ENCODE data around the gene ZNF142.

ZNF142 gene

GRCh38 chr2:218645126-218645525 is 14.3 kb downstream of the ZNF142 start:
- no peak for DNase-seq

- DNase-seq: no peak
These were observed 14.7 kb downstream of the ZNF142 start for GRCh38 chr2:218644721-218645120.

DNA sequence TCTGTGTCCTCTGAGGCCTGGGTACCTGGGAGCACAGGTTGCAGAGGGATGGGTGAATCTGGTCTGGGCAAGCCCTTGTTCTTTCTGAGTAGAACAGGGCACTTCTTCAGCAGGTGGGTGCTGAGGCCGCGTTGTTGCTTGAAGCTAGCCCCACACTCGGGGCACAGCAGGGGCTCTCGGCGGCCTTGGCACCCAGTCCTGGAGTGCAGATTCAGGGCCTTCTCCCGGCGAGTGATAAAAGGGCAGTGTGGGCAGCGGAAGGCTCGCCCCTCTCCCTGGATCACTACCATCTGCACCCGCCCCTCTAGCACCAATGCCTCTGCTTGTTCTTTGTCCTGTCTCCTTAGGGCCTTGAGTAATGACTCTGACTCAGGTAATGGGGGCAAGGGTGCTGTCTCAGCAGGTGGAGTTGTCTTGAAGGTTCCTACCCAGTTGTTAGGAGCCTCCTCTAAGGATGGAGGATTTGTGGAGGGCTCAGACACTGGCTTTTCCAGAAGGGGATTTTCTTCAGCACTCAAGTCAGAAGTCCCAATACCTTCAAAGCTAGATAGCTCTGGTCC is 15.6 kb downstream of the ZNF142 start:
- DNase-seq: no peak

GRCh38 chr2:218642786-218643185 is 16.6 kb downstream of the ZNF142 start:
- no peak for DNase-seq

DNA sequence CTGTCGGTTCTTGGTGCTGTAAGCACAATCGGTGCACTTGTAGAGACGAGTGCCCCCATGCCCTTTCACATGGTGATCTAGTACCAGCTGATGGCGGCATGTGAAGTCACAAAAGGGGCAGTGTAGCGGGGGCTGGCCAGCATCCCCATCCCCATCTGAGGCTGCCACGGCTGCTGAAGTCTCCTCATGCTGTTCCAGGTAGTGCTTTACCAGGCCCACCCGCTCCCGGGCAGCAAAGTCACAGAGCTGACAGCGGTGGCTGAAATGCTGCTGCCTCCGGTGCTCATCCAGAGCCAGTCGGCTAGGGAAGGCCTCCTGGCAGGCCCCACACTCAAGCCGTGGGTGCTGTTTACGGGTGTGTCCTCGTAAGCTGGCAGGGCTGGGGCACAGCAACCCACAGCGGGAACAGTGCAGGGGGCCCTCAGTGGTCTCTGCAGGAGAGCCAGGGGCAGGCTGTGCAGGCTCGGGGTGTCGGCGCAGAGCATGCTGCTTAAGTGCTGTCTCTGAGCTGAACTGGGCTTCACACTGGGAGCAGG is 17.2 kb downstream of the ZNF142 start:
- no peak for DNase-seq

- DNase-seq: no peak
These were observed 21.1 kb downstream of the ZNF142 start for GRCh38 chr2:218638372-218638771.

DNA sequence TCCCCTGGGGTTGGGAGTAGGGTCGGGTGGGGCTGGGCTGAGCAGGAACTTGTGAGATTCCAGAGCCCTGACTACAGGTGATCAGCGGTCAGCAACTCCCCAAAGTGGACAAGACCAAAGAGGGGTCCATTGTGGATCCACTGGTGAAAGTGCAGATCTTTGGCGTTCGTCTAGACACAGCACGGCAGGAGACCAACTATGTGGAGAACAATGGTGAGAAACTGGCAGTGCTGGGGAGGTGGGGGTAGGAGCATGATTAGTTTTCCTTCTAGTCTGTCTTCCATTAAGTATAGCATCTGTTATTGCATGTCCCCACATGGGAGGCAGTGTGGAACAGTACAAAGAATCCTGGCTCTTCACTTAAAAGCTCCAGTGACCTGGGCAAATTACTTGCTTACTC is 23.7 kb downstream of the ZNF142 start:
- DNase-seq: no peak

DNA sequence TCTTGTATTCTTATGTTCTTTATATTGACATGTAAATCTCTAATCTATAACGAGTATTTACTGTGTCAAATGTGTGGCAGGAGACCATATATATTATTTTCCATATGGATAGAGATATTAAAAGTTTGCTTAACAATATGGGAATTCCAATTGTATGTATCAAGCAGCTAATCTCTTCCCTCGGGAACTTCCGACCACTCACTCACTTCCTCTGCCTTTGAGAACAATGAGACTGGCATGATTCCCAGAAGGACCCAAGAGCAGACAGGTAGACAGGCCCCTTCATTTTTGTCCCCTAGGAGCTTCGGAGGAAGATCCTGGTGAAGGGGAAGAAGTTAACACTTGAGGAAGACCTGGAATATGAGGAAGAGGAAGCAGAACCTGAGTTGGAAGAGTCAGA is 27.6 kb downstream of the ZNF142 start:
- DNase-seq: no peak

GRCh38 chr2:218627939-218628338 is 31.5 kb downstream of the ZNF142 start:
- no peak for DNase-seq

- no peak for DNase-seq
These were observed 33.1 kb downstream of the ZNF142 start for GRCh38 chr2:218626369-218626768.

- no peak for DNase-seq
These were observed 36.1 kb downstream of the ZNF142 start for GRCh38 chr2:218623366-218623705.

DNA sequence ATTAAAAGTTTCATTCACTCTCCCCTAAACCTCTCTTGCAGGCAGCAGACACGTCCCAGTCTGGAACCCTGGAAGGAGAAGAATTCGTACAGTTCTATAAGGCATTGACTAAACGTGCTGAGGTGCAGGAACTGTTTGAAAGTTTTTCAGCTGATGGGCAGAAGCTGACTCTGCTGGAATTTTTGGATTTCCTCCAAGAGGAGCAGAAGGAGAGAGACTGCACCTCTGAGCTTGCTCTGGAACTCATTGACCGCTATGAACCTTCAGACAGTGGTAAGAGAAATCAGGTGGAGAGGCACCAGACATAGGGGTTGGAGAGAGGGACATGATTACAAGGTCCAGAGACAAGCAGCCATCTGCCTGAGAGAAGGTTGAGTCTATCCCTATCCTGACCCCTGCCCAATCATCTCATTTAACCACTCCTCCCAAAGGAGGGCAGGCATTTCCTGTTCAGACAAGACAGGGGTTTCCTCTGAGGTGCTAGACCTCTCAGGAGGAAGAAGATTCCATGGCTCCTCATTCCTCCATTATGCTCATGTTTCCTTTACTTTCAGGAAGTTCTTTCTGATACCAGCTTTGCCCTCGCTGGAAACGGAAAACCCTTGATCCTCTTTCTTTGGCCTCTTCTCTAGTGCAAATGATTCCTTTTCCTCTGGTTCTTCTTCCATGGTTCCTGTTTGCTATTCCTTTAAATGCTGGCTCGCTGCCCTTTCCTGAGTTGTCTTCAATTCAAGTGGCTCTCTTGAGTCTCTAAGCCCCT is 36.6 kb downstream of the ZNF142 start:
- no peak for DNase-seq

DNA sequence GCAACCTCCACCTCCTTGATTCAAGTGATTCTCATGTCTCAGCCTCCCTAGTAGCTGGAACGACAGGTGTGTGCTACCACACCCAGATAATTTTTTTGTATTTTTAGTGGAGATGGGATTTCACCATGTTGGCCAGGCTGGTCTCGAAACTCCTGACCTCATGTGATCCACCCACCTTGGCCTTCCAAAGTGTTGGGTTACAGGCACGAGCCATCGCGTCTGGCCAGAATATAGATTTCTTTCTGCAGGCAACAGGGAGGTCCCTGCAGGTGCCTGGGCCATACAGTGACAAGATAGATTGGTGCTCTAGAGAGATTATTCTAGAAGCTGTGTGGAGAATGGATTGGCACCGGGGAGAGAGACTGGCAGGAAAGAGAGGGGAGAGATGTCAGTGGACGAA is 38.4 kb downstream of the ZNF142 start:
- no peak for DNase-seq

GRCh38 chr2:218618102-218618860 is 41.1 kb downstream of the ZNF142 start:
- DNase-seq: no peak

DNA sequence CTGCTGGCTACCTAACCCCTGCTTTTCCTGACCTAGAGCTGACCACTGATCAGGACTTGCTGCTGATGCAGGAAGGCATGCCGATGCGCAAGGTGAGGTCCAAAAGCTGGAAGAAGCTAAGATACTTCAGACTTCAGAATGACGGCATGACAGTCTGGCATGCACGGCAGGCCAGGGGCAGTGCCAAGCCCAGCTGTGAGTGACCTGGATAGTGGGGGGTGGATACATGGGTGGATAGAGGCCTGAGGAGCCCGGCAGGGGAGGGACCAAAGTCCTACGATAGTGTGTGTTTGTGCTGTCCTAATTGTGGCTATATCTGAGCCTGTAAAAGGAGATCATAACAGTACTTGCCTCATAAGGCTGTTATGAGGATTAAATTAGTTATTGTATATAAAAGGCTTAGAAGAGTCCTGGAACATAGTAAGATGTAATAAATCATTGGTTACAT is 43.5 kb downstream of the ZNF142 start:
- DNase-seq: no peak

DNA sequence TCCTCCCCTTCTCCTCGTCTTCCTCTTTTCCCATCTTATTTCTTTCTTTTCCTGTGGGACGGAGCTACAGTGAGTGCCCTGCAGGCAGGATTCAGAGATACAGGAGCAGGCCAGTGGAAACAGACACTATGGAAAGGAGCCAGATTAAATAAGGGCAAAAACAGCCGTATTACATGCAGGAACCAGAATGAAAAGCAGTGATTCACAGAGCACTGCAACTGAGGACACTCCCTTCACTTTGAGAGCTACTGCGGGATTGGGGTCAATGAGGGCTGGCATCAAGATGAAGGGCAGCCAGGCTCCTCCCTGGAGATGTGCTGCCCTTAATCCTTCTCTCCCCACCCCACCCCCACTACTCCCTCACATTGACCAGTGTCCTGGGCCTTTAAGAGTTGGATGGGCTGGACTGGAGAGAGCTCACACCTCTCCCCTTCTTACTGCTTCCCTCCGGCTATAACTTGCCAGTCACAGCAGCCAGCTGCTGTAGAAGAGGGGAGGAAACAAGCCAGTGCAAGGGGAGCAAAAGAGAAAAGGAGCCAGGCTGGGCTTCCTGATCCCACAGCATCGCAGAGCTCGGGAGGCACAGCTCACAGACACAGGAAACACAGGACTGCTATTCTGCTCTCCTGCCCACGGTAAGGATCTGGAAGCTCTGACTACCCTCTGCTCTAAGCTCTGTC is 51.8 kb downstream of the ZNF142 start, which contains the start of gene PLCD4:
TSS of gene PLCD4 (plus strand) at position 464 of the 680 bp plus-strand sequence. CDS start 7,841 bp downstream, outside the sequence.
- no peak for DNase-seq

- DNase-seq: no peak
These were observed 54.0 kb downstream of the ZNF142 start for GRCh38 chr2:218605432-218605831.
